AG09309 (cell line): ENCODE measurements around the gene GPN2.
"Not testable (repeated sequence)": the region's sequence is repeated elsewhere in the genome, so short reads cannot be mapped to it uniquely, and the experiment has no call there.

Experiments
- DNase-seq: peaks from one replicate; pipeline ENCODE4 v3.0.0-alpha.2; 2010; ENCODE audit warnings: low read depth
- H3K4me3 ChIP-seq: 2 replicates; pipeline ENCODE4 v1.5.1; 2011; ENCODE audit warnings: mild to moderate bottlenecking, low read depth, low read length, moderate library complexity; ENCODE audit not compliant: control insufficient read depth
- CTCF ChIP-seq: IDR thresholded peaks from 2 replicates; pipeline ENCODE4 v1.5.1; 2011; ENCODE audit warnings: mild to moderate bottlenecking, low read depth, low read length, inconsistent platforms; ENCODE audit not compliant: insufficient read depth, control insufficient read depth; ENCODE audit errors: missing control alignments

The GPN2 gene

GRCh38 chr1:26887125-26887524, 3.0 kb downstream of the GPN2 start:
- peak; percentile 63 for TF ChIP-seq CTCF
- no peak for DNase-seq
- no peak overlapping the region for H3K4me3 ChIP-seq

GRCh38 chr1:26882696-26883463, 7.2 kb downstream of the GPN2 start:
- H3K4me3 ChIP-seq: no peak overlapping the region
- no peak for TF ChIP-seq CTCF
- DNase-seq: no peak

DNA sequence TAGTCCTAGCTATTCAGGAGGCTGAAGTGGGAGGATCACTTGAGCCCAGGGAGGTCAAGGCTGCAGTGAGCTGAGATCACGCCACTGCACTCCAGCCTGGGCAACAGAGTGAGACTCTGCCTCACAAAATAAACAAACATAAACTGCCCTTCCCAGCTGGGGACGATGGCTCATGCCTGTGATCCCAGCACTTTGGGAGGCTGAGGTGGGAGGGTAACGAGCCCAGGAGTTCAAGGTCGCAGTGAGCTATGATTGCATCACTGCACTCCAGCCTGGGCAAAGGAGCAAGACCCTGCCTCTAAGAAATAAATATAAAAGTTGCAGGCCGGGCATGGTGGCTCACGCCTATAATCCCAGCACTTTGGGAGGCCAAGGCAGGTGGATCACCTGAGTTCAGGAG, 8.5 kb downstream of the GPN2 start:
- DNase-seq, H3K4me3 ChIP-seq: not testable (repeated sequence)

GRCh38 chr1:26879793-26880192, 10.3 kb downstream of the GPN2 start:
- no peak for DNase-seq
- TF ChIP-seq CTCF: no peak

GRCh38 chr1:26877326-26877725, 12.8 kb downstream of the GPN2 start:
- no peak for TF ChIP-seq CTCF
- H3K4me3 ChIP-seq: no peak overlapping the region
- no peak for DNase-seq

More at GRCh38 chr1:26879793-26880192, 10.3 kb downstream of the GPN2 start:
- no peak overlapping the region for H3K4me3 ChIP-seq

GRCh38 chr1:26874896-26875295, 15.2 kb downstream of the GPN2 start:
- no peak for TF ChIP-seq CTCF
- no peak for DNase-seq

GRCh38 chr1:26873097-26873496, 17.0 kb downstream of the GPN2 start:
- H3K4me3 ChIP-seq, DNase-seq: not testable (repeated sequence)

More at GRCh38 chr1:26874896-26875295, 15.2 kb downstream of the GPN2 start:
- H3K4me3 ChIP-seq: no peak overlapping the region

DNA sequence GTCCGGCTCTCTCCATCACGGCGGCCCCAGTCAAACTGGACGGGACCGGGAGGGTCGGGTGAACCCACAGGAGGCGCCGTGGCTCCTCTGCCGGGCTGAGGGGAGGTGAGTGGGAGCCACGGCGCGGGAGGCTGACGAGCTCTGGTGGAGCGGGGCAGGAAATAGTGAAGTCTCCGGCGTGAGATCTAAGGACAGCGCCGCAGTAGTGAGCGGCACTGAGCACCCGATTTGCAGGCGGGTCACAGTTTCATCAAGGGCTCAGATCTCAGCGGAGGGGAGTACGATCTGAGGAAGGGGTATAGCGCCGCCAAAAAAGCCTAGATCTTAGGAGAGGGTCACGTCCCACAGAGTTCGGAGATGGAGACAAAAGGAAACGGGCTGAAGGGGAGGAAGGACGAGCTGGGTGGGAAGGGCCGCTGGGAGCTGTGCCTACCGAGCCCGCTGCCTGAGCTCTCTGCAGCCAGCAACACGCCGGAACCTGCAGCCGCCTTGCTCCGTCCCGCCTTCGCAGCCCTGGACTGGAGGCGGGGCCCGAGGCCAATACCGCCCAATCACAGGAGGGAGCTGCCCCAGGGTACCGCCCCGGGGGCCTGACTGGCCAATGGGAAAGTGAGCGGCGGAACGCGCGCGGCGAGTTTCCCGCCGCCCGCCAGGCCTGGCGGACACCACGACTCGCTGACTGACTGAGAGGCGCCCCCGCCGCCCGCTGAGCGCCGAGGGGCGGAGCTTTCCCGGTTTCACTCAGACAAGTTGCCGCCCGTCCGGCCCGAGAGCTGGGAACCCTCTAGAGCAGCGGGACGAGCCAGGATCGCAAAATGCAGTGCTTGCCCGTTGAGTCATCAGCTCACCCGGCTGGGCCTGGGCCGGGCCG, 25.2 kb downstream of the GPN2 start:
- H3K4me3 ChIP-seq: peak overlapping the region; percentile 74
- peak; percentile 93 for DNase-seq
- no peak for TF ChIP-seq CTCF
